GM21723 (cell line): ENCODE results near the gene DNHD1.
"Not testable (repeated sequence)": the region's sequence is repeated elsewhere in the genome, so short reads cannot be mapped to it uniquely, and the experiment has no call there.

Source experiments
- ATAC-seq: cut with Tn5 transposase; IDR thresholded peaks from one replicate; pipeline ENCODE4 v1.9.1; 2021; ENCODE audit warnings: mild to moderate bottlenecking, moderate library complexity; ENCODE audit not compliant: unreplicated experiment

The DNHD1 gene

DNA sequence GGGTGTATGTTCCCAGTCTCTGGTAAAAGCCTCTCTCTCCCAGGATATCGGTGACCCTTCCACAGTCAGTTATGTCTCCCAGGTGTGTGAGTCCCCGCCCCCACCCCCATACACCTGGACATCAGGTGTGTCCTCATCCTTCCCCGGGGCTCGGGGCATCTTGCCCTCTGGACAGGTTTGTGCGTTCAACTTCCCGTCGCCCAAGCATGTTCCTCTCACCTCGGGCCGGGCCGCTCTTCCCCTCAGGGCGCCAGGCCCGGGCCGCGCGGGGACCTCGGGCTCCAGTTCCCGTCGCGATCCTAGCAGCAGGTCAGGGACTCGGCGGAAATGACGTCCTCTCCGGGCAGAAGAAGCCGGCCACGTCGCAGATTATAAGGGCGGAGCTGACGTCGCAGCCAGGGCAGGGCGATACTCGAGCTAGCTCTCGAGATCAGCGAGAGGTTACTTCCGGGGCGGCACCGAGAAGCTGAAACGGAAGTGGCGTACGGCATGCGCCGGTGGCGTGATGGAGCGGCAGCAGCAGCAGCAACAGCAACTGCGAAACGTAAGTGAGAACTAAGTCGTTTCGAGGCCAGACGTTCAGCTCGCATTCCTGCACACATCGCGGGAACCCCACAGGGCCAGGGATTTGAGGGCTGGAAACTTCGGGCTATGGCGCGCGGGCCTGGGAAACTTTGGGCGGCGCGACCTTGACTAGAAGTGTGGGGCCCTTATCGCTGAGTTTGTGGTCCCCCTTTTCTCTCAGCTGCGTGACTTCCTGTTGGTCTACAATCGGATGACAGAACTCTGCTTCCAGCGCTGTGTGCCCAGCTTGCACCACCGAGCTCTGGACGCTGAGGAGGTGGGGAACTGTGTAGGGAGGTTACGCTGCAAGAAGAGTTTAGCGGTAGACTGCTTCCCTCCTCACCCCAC lies 15.8 kb upstream of the DNHD1 start, which contains the start of the genes ARFIP2 and TIMM10B:
Gene ARFIP2, minus strand, starts transcription at position 320 of the 912 bp plus-strand sequence. CDS start 910 bp downstream, outside the sequence.
Gene TIMM10B, plus strand, starts transcription at position 490 of the 912 bp plus-strand sequence. Its CDS starts 16 bp downstream, at position 506.
- peak; percentile 99 for ATAC-seq

DNA sequence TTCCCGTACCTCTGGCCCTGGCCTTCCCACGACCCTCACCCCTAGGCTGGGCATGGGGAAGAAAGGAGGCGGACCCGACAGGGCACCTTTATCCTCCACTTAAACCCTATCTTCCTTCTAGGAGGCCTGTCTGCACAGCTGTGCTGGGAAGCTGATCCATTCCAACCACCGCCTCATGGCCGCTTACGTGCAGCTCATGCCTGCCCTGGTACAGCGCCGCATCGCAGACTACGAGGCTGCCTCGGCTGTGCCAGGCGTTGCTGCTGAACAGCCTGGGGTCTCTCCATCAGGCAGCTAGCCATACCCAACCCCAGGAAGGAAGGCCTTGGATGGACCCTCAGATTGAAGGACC lies 15.2 kb upstream of the DNHD1 start:
- ATAC-seq = peak; percentile 4

GRCh38 chr11:6482441-6482840 lies 14.6 kb upstream of the DNHD1 start:
- ATAC-seq = no peak

GRCh38 chr11:6483015-6483414 lies 14.1 kb upstream of the DNHD1 start:
- no peak for ATAC-seq

- ATAC-seq = no peak
These were observed 11.4 kb upstream of the DNHD1 start for GRCh38 chr11:6485661-6486060.

- no peak for ATAC-seq
These were observed 10.8 kb upstream of the DNHD1 start for GRCh38 chr11:6486256-6486655.

GRCh38 chr11:6486938-6487337 lies 10.1 kb upstream of the DNHD1 start:
- no peak for ATAC-seq

- no peak for ATAC-seq
These were observed 8.7 kb upstream of the DNHD1 start for GRCh38 chr11:6488342-6488741.

DNA sequence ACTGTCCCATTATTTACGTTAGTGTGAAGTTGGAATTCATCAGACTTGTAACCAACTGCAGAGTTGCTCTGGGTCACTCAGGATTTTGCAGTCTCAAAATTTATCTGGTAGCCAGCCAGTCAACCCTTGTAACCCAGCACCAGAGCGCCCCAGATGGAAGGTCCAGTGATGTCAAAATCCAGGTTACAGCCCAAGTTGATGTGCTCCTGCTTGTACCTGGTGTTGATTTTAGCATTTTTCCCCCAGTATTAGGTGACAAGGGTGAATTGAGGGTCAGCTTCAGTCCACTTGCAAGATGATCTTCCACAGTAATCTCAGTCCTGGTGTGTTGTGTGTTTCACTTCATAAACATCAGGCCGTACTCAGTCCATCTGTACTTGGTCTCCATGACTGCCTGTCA lies 8.3 kb upstream of the DNHD1 start:
- ATAC-seq = no peak

DNA sequence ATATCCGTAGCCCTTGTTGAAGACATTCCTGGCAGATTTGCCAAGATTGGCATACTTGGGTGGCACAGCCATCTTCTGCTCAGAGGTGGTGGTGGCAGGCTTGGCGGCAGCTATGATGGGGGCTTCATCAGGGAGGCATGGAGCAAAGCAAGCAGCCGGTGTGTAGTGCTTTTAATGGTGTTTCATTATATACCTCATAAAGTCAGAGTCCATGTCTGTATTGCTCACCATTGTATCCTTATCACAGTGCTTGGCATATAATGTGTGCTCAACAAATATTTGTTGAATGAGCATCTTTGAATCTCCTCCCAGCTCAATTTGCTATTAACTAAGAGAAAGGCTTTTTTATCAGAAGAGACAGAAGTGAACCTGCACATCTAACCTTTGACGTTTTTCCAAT lies 7.8 kb upstream of the DNHD1 start:
- ATAC-seq = no peak

DNA sequence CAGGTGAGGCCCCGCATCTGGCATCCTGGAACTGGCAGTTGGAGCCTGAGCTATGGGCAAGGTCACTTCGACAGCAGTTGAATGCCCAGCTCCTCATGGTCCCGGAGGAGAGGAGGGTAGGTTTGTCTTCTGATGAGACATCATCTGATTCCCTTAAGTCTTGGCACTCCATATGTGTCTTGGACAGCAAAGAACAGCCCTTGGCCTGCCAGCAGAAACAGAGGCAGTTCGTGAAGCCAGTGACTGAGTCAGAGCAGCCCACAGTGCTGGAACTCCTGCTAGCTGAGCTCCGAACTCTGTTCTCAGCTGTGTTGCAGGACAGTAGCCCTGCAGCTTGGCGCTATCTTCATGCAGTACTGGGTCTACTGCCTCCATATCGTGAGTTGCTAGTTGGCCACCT lies 1.0 kb downstream of the DNHD1 start:
- ATAC-seq = no peak

GRCh38 chr11:6498544-6498943 lies 1.5 kb downstream of the DNHD1 start:
- no peak for ATAC-seq

GRCh38 chr11:6502382-6502781 lies 5.3 kb downstream of the DNHD1 start:
- ATAC-seq = no peak

DNA sequence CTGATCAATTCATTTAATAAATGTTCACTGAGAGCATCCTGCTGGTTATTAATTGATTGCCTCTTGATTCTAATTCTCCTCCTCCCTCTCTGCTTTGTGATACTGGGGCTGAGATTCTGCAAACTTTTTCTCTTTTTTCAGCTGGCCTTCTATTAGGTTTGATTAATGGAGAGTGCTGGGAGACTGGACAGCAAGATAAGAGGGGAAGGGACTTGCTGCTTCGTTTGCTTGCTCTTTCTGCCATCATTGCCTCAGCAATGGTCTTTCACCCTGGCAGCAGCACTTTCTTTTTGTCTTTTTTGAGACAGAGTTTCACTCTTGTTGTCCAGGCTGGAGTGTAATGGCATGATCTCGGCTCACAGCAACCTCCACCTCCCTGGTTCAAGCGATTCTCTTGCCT lies 7.1 kb downstream of the DNHD1 start:
- no peak for ATAC-seq

- no peak for ATAC-seq
These were observed 8.6 kb downstream of the DNHD1 start for GRCh38 chr11:6505577-6506240.

GRCh38 chr11:6516865-6517264 lies 19.8 kb downstream of the DNHD1 start:
- ATAC-seq = no peak

DNA sequence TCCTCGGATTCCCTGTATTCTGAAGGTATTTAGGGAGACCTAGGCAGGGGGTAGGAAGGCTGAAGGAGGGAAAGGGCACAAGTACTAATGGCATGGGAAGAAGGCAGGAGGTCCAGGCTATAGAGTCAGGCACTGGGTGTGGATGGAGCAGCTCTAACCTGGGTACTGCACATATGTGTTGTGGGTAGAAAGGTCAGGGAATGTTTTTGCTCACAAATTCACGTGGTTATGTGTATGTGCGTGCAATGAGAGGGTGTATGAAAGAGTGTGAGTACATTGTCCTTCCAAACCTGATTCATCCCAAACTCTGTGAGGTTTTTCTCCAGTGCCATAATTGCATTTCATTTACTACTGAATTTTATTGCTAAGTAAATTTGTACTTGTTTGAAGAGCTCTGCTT lies 23.2 kb downstream of the DNHD1 start:
- ATAC-seq = no peak

DNA sequence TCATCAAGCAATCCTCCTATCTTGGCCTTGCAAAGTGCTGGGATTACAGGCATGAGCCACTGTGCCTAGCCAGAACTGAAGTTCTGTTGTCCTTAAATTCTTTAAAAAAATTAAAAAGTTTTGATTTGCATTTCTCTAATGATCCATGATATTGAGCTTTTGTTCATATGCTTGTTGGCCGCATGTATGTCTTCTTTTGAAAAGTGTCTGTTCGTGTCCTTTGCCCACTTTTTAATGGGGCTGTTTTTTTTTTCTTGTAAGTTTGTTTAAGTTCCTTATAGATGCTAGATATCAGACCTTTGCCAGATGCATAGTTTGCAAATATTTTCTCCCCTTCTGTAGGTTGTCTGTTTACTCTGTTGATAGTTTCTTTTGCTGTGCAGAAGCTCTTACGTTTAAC lies 24.9 kb downstream of the DNHD1 start:
- not testable (repeated sequence) for ATAC-seq

DNA sequence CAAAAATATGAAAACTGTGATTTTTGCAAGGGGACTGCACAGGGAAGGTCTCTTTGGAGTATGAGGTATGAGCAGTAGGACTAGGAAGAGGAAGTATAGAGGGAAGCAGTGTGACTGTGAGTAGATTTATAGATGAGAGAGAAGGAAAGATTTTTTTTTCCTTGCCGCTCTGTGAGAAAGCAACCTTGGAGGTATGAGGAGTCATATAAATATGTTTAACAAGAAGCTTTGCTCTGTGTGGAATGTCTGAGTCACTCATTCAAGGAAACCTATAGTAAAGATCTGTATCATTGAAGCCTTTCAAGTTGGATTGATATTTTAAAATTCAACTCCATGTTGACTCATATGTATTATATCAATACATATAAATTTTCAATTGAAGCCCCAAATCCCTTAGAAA lies 26.2 kb downstream of the DNHD1 start:
- ATAC-seq = no peak

DNA sequence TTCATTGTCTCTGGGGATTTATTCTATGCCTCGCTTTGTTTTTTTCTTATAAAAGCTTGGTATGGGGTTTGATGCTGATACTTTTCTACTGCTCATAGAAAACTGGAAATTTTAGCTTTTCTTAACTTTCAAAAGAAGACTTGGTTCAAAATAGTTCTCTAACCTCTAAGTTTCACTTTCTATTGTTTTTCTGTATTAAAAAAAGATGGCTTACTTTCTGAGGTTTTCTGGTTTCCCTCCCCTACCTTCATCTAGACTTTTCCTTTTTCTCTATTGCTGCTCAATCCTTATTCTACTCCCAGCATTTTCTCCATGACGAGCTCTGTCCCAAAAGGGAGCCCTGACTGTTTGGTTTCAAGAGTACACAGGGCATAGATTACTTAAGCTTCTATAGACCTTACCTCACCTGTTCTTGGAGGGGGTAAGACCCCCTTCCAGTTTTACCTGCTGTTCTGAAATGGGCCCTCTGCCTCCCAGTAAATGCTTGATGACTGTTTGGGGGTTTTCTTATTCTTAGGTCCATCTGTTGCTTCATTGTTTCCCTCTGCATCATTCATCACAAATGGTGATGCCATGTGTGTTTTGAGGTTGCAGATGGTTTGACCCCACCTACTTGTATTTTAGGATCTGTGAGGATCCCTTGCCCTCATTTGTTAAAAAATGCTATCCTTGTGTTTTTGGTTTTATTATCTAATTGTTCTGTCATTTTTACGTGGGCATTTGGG lies 29.5 kb downstream of the DNHD1 start:
- ATAC-seq = peak; percentile 74

GRCh38 chr11:6529266-6529665 lies 32.2 kb downstream of the DNHD1 start:
- no peak for ATAC-seq
